Body of pancreas (tissue), 4 donors: ENCODE measurements around the gene ABCA3. TPM values are rescaled to one million over a fixed set of nuclear protein-coding genes. Genes with fewer than 3 reads are reported as not detected.

Experiments
- ATAC-seq: fragments of 150-250 bp; one replicate; pipeline ENCODE4 v1.9.1; 2016
- DNase-seq, 4 donors: peaks; one replicate each; pipeline ENCODE4 v3.0.0-alpha.2; 2019
- H3K27ac ChIP-seq, 4 donors: fragments of 200-600 bp; sonication (generic); 1 replicate in 3 of 4; 2 replicates in 1 of 4; pipeline versions ENCODE4 v1.5.1 to v1.6.1; 2016 to 2019; ENCODE audit warnings: mild to moderate bottlenecking in 1 of 4, mixed read lengths in 1 of 4, moderate library complexity in 1 of 4
- H3K27me3 ChIP-seq, 2 donors: fragments of 200-600 bp; sonication (generic); one replicate each; pipeline ENCODE4 v1.6.0; 2016; ENCODE audit warnings: mild to moderate bottlenecking in 1 of 2
- H3K36me3 ChIP-seq, 2 donors: fragments of 200-600 bp; sonication (generic); replicated peaks in 1 of 2; 2 replicates each; pipeline ENCODE4 v1.5.1; 2016; ENCODE audit warnings: low read depth in 2 of 2; ENCODE audit not compliant: insufficient read depth in 1 of 2
- H3K4me1 ChIP-seq: fragments of 200-600 bp; sonication (generic); one replicate; pipeline ENCODE4 v1.6.0; 2016
- H3K4me3 ChIP-seq, 2 donors: fragments of 200-600 bp; sonication (generic); 1 replicate in 1 of 2; 2 replicates in 1 of 2; pipeline ENCODE4 v1.5.1; 2016 to 2019
- H3K9me3 ChIP-seq, 3 donors: fragments of 200-600 bp; sonication (generic); 1 replicate in 2 of 3; 2 replicates in 1 of 3; pipeline ENCODE4 v1.5.1; 2016
- CTCF ChIP-seq, 7 experiments: fragments of 450-650 bp in 4 of 7; fragments of 200-600 bp in 3 of 7; sonication (generic) in 3 of 7; IDR thresholded peaks; one replicate each; pipeline ENCODE4 v1.5.1; 2016 to 2019; ENCODE audit warnings: antibody characterized with exemption in 7 of 7
- POLR2A ChIP-seq, 3 donors: fragments of 450-650 bp; IDR thresholded peaks; one replicate each; pipeline ENCODE4 v1.6.1; 2016; ENCODE audit warnings: antibody characterized with exemption in 3 of 3, mild to moderate bottlenecking in 2 of 3
- WGBS, 2 donors: methylation state at CpG; one replicate each; pipeline ENCODE4 v1.1.5; 2017; 5-methylcytosine and 5-hydroxymethylcytosine counted together
- intact Hi-C: fragments of 100-400 bp; cut with DNase I; formaldehyde crosslinking; loops from one replicate; pipeline ENCODE4 v1.15.1; 2023
- total RNA-seq, 2 donors: library from RNA; depleted of rRNA; stranded (reverse); fragments of >200 nt; gene quantifications; one replicate each; pipeline ENCODE4 v1.1.0, GENCODE V29; 2016

ABCA3 gene
- total RNA-seq, 2 donors from 2014 or later = 13.8 to 21.0 TPM

GRCh38 chr16:2331199-2331930 lies 9.2 kb downstream of the ABCA3 start:
- Histone ChIP-seq H3K9me3 (no peaks in the 10 kb centered on the region), H3K36me3 (no peaks in the 10 kb centered on the region), H3K4me3 (no peak overlapping the region), H3K27me3 (no peaks in the 10 kb centered on the region), H3K27ac (no peak overlapping the region), H3K4me1 (no peaks in the 10 kb centered on the region)
- ATAC-seq = no peak
- TF ChIP-seq CTCF (IDR thresholded peaks at IDR 0.05) (no peak), POLR2A (IDR thresholded peaks at IDR 0.05) (no peak)
- intact Hi-C loops = no loop called here
- no peak for DNase-seq
- 84% methylated on average over 22 to 23 of the region's 23 CpGs for WGBS, 2 donors

GRCh38 chr16:2329532-2329931 lies 11.0 kb downstream of the ABCA3 start:
- Histone ChIP-seq H3K27me3 (no peaks in the 10 kb centered on the region), H3K4me1 (no peaks in the 10 kb centered on the region), H3K36me3 (peaks cover 0 to 2% of the 10 kb centered on the region in 2 donors), H3K4me3 (no peak overlapping the region), H3K27ac (no peak overlapping the region), H3K9me3 (no peaks in the 10 kb centered on the region)
- TF ChIP-seq POLR2A (IDR thresholded peaks at IDR 0.05) (no peak), CTCF (IDR thresholded peaks at IDR 0.05) (no peak)
- no peak for DNase-seq
- 88 to 89% methylated on average over 5 of the region's 5 CpGs for WGBS, 2 donors
- intact Hi-C loops = no loop called here
- no peak for ATAC-seq

GRCh38 chr16:2328428-2328827 lies 12.1 kb downstream of the ABCA3 start:
- no peaks in the 10 kb centered on the region for H3K4me1 ChIP-seq
- no peaks in the 10 kb centered on the region for H3K9me3 ChIP-seq
- DNase-seq = no peak
- no peaks in the 10 kb centered on the region for H3K27me3 ChIP-seq
- no peak overlapping the region for H3K27ac ChIP-seq
- ATAC-seq = no peak
- TF ChIP-seq CTCF (IDR thresholded peaks at IDR 0.05) = no peak
- TF ChIP-seq POLR2A (IDR thresholded peaks at IDR 0.05) = no peak
- WGBS, 2 donors = 90 to 91% methylated on average over 12 of the region's 12 CpGs
- no peak overlapping the region for H3K4me3 ChIP-seq
- peaks cover 0 to 2% of the 10 kb centered on the region in 2 donors for H3K36me3 ChIP-seq
- intact Hi-C loops = no loop called here

GRCh38 chr16:2326191-2326590 lies 14.3 kb downstream of the ABCA3 start:
- intact Hi-C loops = no loop called here
- no peak for TF ChIP-seq CTCF (IDR thresholded peaks at IDR 0.05)
- TF ChIP-seq POLR2A (IDR thresholded peaks at IDR 0.05) = no peak
- 97 to 98% methylated on average over 9 to 11 of the region's 11 CpGs for WGBS, 2 donors
- H3K27ac ChIP-seq = no peak overlapping the region
- H3K27me3 ChIP-seq = no peaks in the 10 kb centered on the region
- peaks cover 0 to 2% of the 10 kb centered on the region in 2 donors for H3K36me3 ChIP-seq
- no peaks in the 10 kb centered on the region for H3K9me3 ChIP-seq
- no peak for DNase-seq
- H3K4me1 ChIP-seq = no peaks in the 10 kb centered on the region
- no peak for ATAC-seq
- H3K4me3 ChIP-seq = no peak overlapping the region

- H3K36me3 ChIP-seq = peaks cover 0 to 2% of the 10 kb centered on the region in 2 donors
- H3K27ac ChIP-seq = no peak overlapping the region
- no peak for TF ChIP-seq CTCF (IDR thresholded peaks at IDR 0.05)
- TF ChIP-seq POLR2A (IDR thresholded peaks at IDR 0.05) = no peak
- ATAC-seq = no peak
- no peak for DNase-seq
- no peaks in the 10 kb centered on the region for H3K4me1 ChIP-seq
- H3K27me3 ChIP-seq = no peaks in the 10 kb centered on the region
- intact Hi-C loops = no loop called here
- no peaks in the 10 kb centered on the region for H3K9me3 ChIP-seq
- H3K4me3 ChIP-seq = no peak overlapping the region
- 82 to 85% methylated on average over 14 to 16 of the region's 16 CpGs for WGBS, 2 donors
Measured at GRCh38 chr16:2325791-2326190, 14.7 kb downstream of the ABCA3 start.
